NB4 (cell line): ENCODE data around the gene YWHAE.
"Not testable (repeated sequence)": the region's sequence is repeated elsewhere in the genome, so short reads cannot be mapped to it uniquely, and the experiment has no call there.

Source experiments
- CTCF ChIP-seq: IDR thresholded peaks from one replicate; pipeline ENCODE4 v1.5.1; 2012; ENCODE audit warnings: low read depth, low read length
- MAX ChIP-seq: IDR thresholded peaks from 2 replicates; pipeline ENCODE4 v1.6.1; 2011; ENCODE audit warnings: low read depth, low read length
- POLR2A ChIP-seq: IDR thresholded peaks from 2 replicates; pipeline ENCODE4 v1.6.1; 2011; ENCODE audit warnings: mild to moderate bottlenecking; ENCODE audit not compliant: insufficient read length; ENCODE audit errors: extremely low read depth

- not testable (repeated sequence) for TF ChIP-seq CTCF, POLR2A, MAX
Measured at GRCh38 chr17:1445695-1446094, 45.7 kb upstream of the YWHAE start.
